IPS-20b (cell line): Measurements from ENCODE around the gene PKP4.

Experiments
- H3K27ac ChIP-seq: one replicate; pipeline ENCODE4 v1.5.1; 2013; ENCODE audit warnings: low read length
- H3K27me3 ChIP-seq: 2 replicates; pipeline ENCODE4 v1.6.1; 2013; ENCODE audit warnings: mild to moderate bottlenecking, low read length, inconsistent platforms; ENCODE audit not compliant: insufficient read depth
- H3K36me3 ChIP-seq: 2 replicates; pipeline ENCODE4 v1.6.1; 2013; ENCODE audit warnings: low read depth, mild to moderate bottlenecking, inconsistent platforms, low read length, moderate library complexity; ENCODE audit not compliant: insufficient read depth
- H3K4me1 ChIP-seq: 2 replicates; pipeline ENCODE4 v1.6.1; 2013; ENCODE audit warnings: mild to moderate bottlenecking, control low read depth, inconsistent platforms, low read length, moderate library complexity; ENCODE audit not compliant: insufficient read depth
- H3K4me3 ChIP-seq: 2 replicates; pipeline ENCODE4 v1.5.1; 2013; ENCODE audit warnings: mild to moderate bottlenecking, low read length, inconsistent platforms
- H3K9ac ChIP-seq: 2 replicates; pipeline ENCODE4 v1.6.1; 2013; ENCODE audit warnings: low read depth, mild to moderate bottlenecking, inconsistent platforms, low read length, moderate library complexity
- H3K9me3 ChIP-seq: 2 replicates; pipeline ENCODE4 v1.6.1; 2013; ENCODE audit warnings: mild to moderate bottlenecking, low read depth, low read length, inconsistent platforms; ENCODE audit not compliant: insufficient read depth

Gene PKP4

DNA sequence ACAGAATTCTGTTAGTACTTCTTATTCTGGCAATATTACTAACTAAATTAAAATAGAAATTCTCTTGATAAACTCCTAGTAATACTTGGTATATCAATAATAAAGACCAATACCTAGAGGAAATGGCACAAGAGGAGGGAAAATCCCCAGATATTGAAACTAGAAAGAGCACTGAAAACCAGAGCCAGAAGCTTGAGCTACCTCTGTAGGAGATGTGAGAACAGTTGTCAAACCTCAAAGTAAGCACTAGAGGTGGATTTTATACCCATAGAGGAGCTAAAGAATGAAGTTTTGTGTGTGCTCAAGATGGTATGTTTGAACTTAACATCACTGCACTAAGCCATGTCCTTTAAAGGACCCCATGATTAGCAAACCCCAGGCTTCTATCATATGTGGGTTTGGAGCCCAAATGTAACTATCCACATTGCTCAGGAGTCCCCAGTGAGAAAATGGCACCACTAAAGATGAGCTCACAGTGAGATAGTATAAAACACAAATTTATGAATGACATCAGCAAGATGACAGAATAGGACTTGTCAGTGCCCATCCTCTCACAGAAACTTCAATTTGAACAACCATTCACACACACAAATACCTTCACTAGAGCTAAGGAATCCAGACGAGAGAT lies 122.1 kb downstream of the PKP4 start:
- no peaks in the 10 kb centered on the region for H3K27me3 ChIP-seq
- no peaks in the 10 kb centered on the region for H3K4me1 ChIP-seq
- no peak overlapping the region for H3K9ac ChIP-seq
- no peaks in the 10 kb centered on the region for H3K9me3 ChIP-seq
- no peak overlapping the region for H3K4me3 ChIP-seq
- no peak overlapping the region for H3K27ac ChIP-seq
- H3K36me3 ChIP-seq = peaks cover 7% of the 10 kb centered on the region; the same call in 1 of the 2 replicates

DNA sequence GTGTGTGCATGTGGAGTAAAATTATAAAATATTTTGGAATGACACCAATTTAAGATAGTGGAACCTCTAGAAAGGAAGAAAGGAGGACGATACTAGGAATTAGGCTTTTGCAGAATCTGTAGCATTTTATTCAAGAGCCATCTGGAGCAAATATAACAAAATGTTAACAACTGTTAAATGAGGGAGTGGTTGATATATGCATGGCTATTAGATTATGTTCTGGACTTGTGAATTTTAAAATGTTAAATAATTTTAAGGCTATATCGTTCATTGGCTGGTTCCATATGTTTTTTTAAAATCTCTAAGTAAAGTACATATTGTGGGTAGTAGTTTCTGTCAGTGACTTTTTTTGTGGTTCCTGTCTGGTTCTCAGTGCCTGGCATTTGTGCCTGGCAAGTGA lies 123.2 kb downstream of the PKP4 start:
- H3K4me1 ChIP-seq = no peaks in the 10 kb centered on the region
- peaks cover 7% of the 10 kb centered on the region; the same call in 1 of the 2 replicates for H3K36me3 ChIP-seq
- no peaks in the 10 kb centered on the region for H3K27me3 ChIP-seq
- H3K4me3 ChIP-seq = no peak overlapping the region
- no peak overlapping the region for H3K9ac ChIP-seq
- no peaks in the 10 kb centered on the region for H3K9me3 ChIP-seq
- H3K27ac ChIP-seq = no peak overlapping the region

DNA sequence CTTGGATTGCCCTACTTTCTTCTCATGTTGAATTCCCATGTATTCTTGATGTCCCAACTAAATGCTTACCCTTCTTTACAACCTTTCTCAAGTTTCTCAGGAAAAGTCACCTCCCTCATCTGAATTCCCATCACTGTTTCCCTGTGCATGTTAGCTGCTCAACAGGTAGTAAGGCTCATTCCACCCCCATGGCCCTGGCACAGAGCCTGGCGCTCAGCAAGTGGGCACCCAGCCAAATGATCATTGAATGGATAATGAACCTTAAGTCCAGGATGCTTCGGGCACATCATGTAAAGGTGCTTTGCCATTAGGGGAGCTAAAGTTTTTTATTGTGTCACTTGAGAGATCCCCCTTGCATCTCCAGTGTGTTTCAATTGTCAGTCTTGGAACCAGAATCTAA lies 124.0 kb downstream of the PKP4 start:
- no peaks in the 10 kb centered on the region for H3K9me3 ChIP-seq
- no peaks in the 10 kb centered on the region for H3K27me3 ChIP-seq
- no peak overlapping the region for H3K4me3 ChIP-seq
- no peak overlapping the region for H3K9ac ChIP-seq
- H3K27ac ChIP-seq = no peak overlapping the region
- peaks cover 7% of the 10 kb centered on the region; the same call in 1 of the 2 replicates for H3K36me3 ChIP-seq
- no peaks in the 10 kb centered on the region for H3K4me1 ChIP-seq

DNA sequence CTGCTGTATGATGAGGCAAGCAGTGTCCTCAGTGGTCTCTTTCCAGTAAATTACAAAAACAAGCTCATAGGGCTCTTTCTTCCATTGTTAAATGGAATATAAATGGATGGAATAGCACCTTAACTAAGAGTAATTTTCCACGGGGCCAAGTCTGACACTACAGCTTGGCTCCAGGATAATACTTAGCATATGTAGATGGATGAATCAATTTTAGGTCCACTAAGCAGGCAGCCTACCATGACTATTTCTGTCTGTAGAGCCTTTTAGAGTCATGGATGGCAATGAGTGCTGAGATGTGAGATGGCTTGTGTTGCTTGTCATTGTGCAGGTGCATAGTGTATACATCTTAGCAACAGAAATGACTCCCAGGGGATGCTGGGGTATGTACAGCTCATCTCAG lies 125.9 kb downstream of the PKP4 start:
- Histone ChIP-seq H3K36me3 (peaks cover 4% of the 10 kb centered on the region; the same call in 1 of the 2 replicates), H3K27ac (no peak overlapping the region), H3K9me3 (no peaks in the 10 kb centered on the region), H3K4me1 (no peaks in the 10 kb centered on the region), H3K9ac (no peak overlapping the region), H3K4me3 (no peak overlapping the region), H3K27me3 (no peaks in the 10 kb centered on the region)

DNA sequence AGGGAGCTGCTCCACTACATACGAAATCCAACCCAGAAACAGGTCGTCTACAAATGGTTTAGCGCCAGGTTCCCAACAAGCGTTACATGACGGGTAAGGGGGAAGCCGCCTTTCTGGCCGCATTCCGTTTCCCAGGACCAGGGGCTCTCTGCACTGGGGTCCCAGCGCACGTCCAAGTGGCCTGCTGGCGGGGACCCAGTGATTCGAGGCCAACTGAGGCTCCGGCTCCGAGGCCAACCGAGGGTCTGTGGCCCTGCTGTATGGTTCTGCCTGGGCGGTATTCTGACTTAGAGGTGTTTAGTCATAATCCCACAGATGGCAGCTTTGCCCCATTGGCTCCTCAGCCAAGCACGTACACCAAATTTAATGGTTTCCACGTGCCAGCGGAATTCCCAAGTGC lies 127.2 kb downstream of the PKP4 start:
- Histone ChIP-seq H3K4me3 (no peak overlapping the region), H3K27me3 (no peaks in the 10 kb centered on the region), H3K27ac (no peak overlapping the region), H3K9ac (no peak overlapping the region), H3K4me1 (no peaks in the 10 kb centered on the region), H3K36me3 (peaks cover 2% of the 10 kb centered on the region; the same call in 1 of the 2 replicates), H3K9me3 (no peaks in the 10 kb centered on the region)

DNA sequence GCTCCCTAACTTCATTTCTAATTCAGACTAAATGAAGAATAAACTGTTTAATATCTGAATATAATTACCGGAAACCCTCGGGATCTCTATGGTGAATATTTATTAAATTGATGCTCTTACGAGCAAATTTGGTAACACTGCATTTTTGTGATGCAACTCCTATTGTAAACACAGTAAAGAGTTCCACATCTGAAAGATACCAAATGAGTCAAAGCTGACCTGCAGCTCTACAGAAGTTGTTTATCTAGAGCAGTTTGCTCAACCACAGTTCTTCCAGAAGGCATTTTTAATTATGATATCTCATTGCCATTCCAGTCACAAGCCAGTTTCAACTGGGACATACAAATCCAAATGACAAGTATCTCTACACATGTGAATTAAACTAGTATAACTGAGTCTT lies 129.7 kb downstream of the PKP4 start:
- Histone ChIP-seq H3K9ac (no peak overlapping the region), H3K9me3 (no peaks in the 10 kb centered on the region), H3K27ac (no peak overlapping the region)

DNA sequence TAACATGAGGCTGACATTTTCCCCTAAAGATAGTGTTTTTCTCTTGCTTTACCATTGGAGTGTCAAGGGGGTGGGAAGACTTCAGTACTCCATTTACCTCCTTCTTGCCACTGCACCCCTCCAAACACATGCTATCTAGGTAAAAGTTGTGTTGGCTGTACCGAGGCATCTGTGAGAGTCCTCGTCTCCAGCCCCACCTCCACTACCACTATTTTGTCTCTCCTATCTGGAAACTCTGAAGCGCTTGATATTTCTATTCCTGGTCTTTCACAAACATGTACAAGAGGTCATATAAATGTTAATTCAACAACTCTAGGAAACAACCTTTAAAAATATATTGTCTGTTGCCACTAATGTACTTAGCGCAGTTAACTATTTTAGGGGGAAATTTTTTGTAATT lies 132.6 kb downstream of the PKP4 start:
- Histone ChIP-seq H3K4me3 (no peak overlapping the region), H3K4me1 (no peaks in the 10 kb centered on the region), H3K9me3 (no peaks in the 10 kb centered on the region), H3K36me3 (no peaks in the 10 kb centered on the region), H3K27me3 (no peaks in the 10 kb centered on the region), H3K27ac (no peak overlapping the region), H3K9ac (no peak overlapping the region)

More for the DNA sequence above, 129.7 kb downstream of the PKP4 start:
- no peaks in the 10 kb centered on the region for H3K27me3 ChIP-seq
- no peaks in the 10 kb centered on the region for H3K4me1 ChIP-seq
- H3K36me3 ChIP-seq = no peaks in the 10 kb centered on the region; the same call in 1 of the 2 replicates
- no peak overlapping the region for H3K4me3 ChIP-seq

DNA sequence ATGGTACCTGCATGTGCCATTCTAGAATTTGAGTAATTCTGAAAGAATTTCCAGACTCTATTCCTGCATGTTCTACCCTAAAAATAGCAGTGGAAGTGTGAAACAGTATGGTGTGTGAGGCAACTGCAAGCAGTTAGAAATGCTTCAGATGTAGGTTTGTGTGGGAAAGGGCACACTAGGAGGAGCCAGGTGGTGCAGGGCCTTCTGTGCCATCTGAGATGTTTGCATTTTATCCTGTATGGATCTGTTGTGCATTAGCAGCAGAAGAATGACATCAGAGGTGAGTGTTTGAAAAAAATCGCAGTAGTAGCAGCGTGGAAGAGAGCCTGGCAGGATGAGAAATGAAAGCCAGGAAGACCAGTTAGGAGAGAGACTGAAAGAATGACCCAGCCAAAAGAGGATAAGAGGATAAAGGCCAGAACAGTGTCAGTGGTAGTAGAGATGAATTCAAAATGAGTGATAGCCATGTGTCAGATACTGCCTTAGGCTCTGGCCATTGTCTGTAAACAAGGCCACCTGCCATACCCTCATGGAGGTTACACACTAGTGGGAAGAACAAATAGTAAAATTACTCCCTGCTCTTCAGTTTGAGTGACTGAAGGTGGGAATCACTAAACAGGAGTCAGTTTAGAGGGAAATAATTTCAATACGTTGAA lies 142.2 kb downstream of the PKP4 start:
- no peaks in the 10 kb centered on the region for H3K9me3 ChIP-seq
- no peak overlapping the region for H3K4me3 ChIP-seq
- no peak overlapping the region for H3K27ac ChIP-seq
- H3K4me1 ChIP-seq = peaks cover 6% of the 10 kb centered on the region; the same call in 1 of the 2 replicates
- H3K27me3 ChIP-seq = no peaks in the 10 kb centered on the region
- H3K36me3 ChIP-seq = no peaks in the 10 kb centered on the region
- H3K9ac ChIP-seq = no peak overlapping the region

DNA sequence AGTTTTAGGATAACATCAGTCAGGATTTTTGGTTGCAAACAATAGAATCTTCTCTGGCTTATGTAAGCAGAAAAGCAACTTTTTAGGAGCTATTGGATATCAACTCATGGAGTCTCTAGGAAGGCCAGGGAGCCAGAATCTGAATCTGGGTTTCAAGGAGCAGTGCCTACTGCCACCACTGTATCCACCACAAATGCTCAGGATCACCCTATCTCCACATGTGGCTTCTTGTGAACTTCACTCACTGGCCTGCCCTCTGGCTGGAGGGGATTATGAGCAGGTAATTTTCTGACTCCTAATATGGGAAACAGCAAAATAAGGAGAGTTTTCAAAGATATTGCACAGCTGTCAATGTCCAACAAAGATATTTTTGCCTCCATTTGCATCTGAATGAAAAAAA lies 142.9 kb downstream of the PKP4 start:
- peaks cover 6% of the 10 kb centered on the region; the same call in 1 of the 2 replicates for H3K4me1 ChIP-seq
- H3K9me3 ChIP-seq = no peaks in the 10 kb centered on the region
- no peaks in the 10 kb centered on the region for H3K27me3 ChIP-seq
- no peak overlapping the region for H3K27ac ChIP-seq
- H3K36me3 ChIP-seq = no peaks in the 10 kb centered on the region
- H3K9ac ChIP-seq = no peak overlapping the region
- H3K4me3 ChIP-seq = no peak overlapping the region

DNA sequence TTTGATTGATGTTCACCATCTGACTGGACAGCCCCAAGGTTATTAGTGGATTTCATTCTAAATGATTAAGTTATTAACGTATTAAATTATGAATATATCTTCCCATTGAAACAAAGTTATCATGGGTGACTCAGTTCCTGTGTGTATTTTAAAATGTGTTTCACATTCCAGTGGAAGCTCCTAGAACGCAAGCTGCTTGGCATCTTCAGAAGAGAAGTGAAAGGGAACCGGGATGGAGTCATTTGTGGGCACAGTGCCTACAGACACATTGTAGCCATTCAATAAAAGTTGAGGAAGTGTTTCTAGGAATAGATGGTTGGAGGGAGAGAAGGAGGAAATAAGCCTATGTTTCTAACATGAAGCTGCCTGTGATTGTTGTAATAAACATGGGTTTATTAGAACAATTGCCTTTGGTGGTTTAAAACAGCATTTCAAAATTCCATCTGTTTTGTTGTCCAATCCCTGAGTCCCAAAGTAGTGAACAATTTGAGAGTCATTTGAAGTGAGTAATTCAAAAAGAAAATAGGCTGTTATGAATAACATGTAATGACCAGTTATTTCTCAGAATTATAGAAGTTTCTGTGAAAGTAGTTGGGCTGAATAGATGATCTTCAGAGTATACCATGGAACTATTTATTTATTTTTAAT lies 143.5 kb downstream of the PKP4 start:
- Histone ChIP-seq H3K4me1 (peaks cover 6% of the 10 kb centered on the region; the same call in 1 of the 2 replicates), H3K36me3 (no peaks in the 10 kb centered on the region), H3K27ac (no peak overlapping the region), H3K4me3 (no peak overlapping the region), H3K27me3 (no peaks in the 10 kb centered on the region), H3K9ac (no peak overlapping the region), H3K9me3 (no peaks in the 10 kb centered on the region)

DNA sequence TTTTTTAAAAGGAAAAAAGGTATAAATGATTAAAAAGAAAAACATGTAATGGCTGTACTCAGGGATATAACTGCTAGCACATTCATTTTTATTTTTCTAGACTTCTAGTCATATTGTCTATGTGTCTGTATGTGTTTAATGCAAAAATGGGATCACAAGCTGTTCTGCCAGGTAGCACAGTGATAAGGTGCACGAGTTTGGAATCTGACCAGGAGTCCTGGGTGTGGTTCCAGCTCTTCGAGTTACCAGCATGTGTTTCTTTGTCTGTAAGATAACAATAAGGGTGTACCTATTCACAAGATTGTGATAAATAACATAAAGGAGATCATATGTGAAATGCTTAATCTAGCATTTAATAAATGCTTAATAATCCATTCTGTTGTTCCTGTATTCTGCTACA lies 145.3 kb downstream of the PKP4 start:
- Histone ChIP-seq H3K27ac (no peak overlapping the region), H3K36me3 (no peaks in the 10 kb centered on the region), H3K27me3 (no peaks in the 10 kb centered on the region), H3K9ac (no peak overlapping the region), H3K4me3 (no peak overlapping the region), H3K9me3 (no peaks in the 10 kb centered on the region), H3K4me1 (peaks cover 6% of the 10 kb centered on the region; the same call in 1 of the 2 replicates)

DNA sequence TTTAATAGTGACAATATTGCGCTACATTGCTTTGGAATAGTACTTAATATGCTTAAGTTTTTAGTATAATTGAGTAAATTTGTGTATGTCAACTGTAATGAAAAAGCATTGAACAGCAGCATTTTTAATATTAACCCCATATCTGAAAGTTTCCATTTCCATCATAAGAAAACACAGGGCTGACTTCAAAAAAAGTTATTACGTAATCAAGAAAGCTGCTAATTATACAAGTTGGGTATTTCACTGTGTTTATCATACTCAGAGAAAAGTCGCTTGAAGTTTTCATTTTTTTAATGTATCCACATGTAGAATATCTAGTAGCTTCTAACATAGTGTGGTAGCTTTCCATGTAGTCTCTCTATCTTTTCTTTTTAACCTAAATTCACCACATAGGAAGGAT lies 146.5 kb downstream of the PKP4 start:
- no peak overlapping the region for H3K9ac ChIP-seq
- no peak overlapping the region for H3K27ac ChIP-seq
- H3K4me1 ChIP-seq = peaks cover 6% of the 10 kb centered on the region; the same call in 1 of the 2 replicates
- H3K36me3 ChIP-seq = no peaks in the 10 kb centered on the region
- H3K27me3 ChIP-seq = no peaks in the 10 kb centered on the region
- H3K4me3 ChIP-seq = no peak overlapping the region
- no peaks in the 10 kb centered on the region for H3K9me3 ChIP-seq
